ENCODE data around the gene GALNT14. TPM values are rescaled to one million over a fixed set of nuclear protein-coding genes. Genes with fewer than 3 reads are reported as not detected.

GALNT14 gene
- total and polyA plus RNA-seq, 2 of the 13 experiments (the other 11 are each of a cell fraction or from before 2014, with no cell fraction given): not detected

GRCh38 chr2:31129375-31130171, 8.7 kb downstream of the GALNT14 start (continued):
- TF ChIP-seq SP5 (CRISPR knock-in tag; IDR thresholded peaks at IDR 0.05; ENCODE audit: borderline replicate concordance, low read depth) (no peak), ZKSCAN1 (IDR thresholded peaks at IDR 0.05; ENCODE audit: low read length) (no peak), RBM22 (optimal IDR thresholded peaks at IDR 0.05; ENCODE audit: low read length) (no peak)

- CTCF ChIA-PET (ENCODE audit: low intra/inter-chr PET ratio, low total read pairs): no interaction called here
- Histone ChIP-seq H3K36me3 (replicated peaks in 1 of 2; ENCODE audit: control insufficient read depth in 1 of 2, insufficient read depth in 2 of 2, low read length in 2 of 2) (no peaks in the 10 kb centered on the region), H3K27me3 (ENCODE audit: control insufficient read depth in 1 of 2, insufficient read depth in 2 of 2, low read length in 2 of 2) (peaks cover 0 to 25% of the 10 kb centered on the region in 2 experiments; a peak in 3 of 5 replicates), H3K4me2 (ENCODE audit: low read depth, low read length) (no peak overlapping the region), H3K4me1 (ENCODE audit: insufficient read depth, low read length) (no peaks in the 10 kb centered on the region), H3K9me3 (ENCODE audit: low read length) (no peaks in the 10 kb centered on the region), H3K9ac (ENCODE audit: insufficient read depth, low read depth, low read length) (no peak overlapping the region), H4K20me1 (ENCODE audit: insufficient read depth, low read length) (no peaks in the 10 kb centered on the region), H3K79me2 (ENCODE audit: insufficient read depth, low read length) (no peaks in the 10 kb centered on the region), H3K27ac (ENCODE audit: extremely low read length, insufficient read depth, low read length) (no peak overlapping the region), H3K4me3 (replicated peaks in 1 of 3; ENCODE audit: insufficient read depth in 1 of 3, low read depth in 2 of 3, low read length in 3 of 3) (no peak overlapping the region), H2AFZ (ENCODE audit: low read length) (no peak overlapping the region)
- WGBS (ENCODE audit: low lambda C conversion rate): 4% methylated on average over 3 of the region's 3 CpGs
- ATAC-seq (no peak), DNase-seq (ENCODE audit: low spot score) (no peak), FAIRE-seq (no peak)
- TF ChIP-seq PCBP2 (optimal IDR thresholded peaks at IDR 0.05; ENCODE audit: low read depth, low read length, poor library complexity, severe bottlenecking): no peak
- no peak for TF ChIP-seq NR2F2 (IDR thresholded peaks at IDR 0.05; ENCODE audit: borderline replicate concordance, low read depth)
- POLR2A ChIA-PET: no interaction called here
- in situ Hi-C loops (cut with HindIII; ENCODE audit: extremely low pct_ligation_motif_present, low pct_unique_long_range_greater_than_20kb) (no loop called here), intact Hi-C loops (cut with micrococcal nuclease; ENCODE audit: unreplicated experiment) (no loop called here)
- BruUV-seq (replicated peaks): no TSS peak
Observed at GRCh38 chr2:31127931-31128330, 10.3 kb downstream of the GALNT14 start.
